PC-9 (cell line): ENCODE data around the gene GALNT7. TPM values are rescaled to one million over a fixed set of nuclear protein-coding genes. Genes with fewer than 3 reads are reported as not detected.

Experiments
- BruUV-seq: library from RNA; stranded (reverse); fragments of 400-500 nt; replicated peaks from 2 replicates; lab custom pipeline; 2021; lab: Mats Ljungman, UMichigan
- CTCF ChIA-PET: fragments of 300-600 bp; sonication (Branson Sonifier 250); formaldehyde crosslinking; loops from one replicate; lab custom pipeline; 2022; ENCODE audit warnings: antibody characterized with exemption; lab: Charles Lee
- POLR2A ChIA-PET: fragments of 300-600 bp; sonication (Branson Sonifier 250); formaldehyde crosslinking; loops from one replicate; lab custom pipeline; 2022; ENCODE audit warnings: antibody characterized with exemption; ENCODE audit not compliant: unreplicated experiment; lab: Charles Lee
- DNase-seq, 2 experiments: peaks; one replicate each; pipeline versions ENCODE4 v3.0.0 to v3.0.0-alpha.2; 2015 to 2022; ENCODE audit warnings: mixed read lengths in 1 of 2
- H2AFZ ChIP-seq: fragments of 200-600 bp; sonication (generic); 2 replicates; pipeline ENCODE4 v1.8.1; 2017; ENCODE audit warnings: antibody characterized with exemption
- H3F3A ChIP-seq: fragments of 200-600 bp; sonication (generic); 2 replicates; pipeline ENCODE4 v1.8.1; 2017; ENCODE audit warnings: antibody characterized with exemption, mild to moderate bottlenecking, low read depth; ENCODE audit not compliant: insufficient read depth
- H3K27ac ChIP-seq: fragments of 200-600 bp; sonication (generic); 2 replicates; pipeline ENCODE4 v1.6.1; 2016; ENCODE audit warnings: mixed run types
- H3K27me3 ChIP-seq: fragments of 200-600 bp; sonication (generic); 2 replicates; pipeline ENCODE4 v1.6.1; 2016; ENCODE audit warnings: low read depth, mixed run types; ENCODE audit not compliant: insufficient read depth
- H3K36me3 ChIP-seq: fragments of 200-600 bp; sonication (generic); 2 replicates; pipeline ENCODE4 v1.6.1; 2016; ENCODE audit warnings: low read depth, mixed run types
- H3K4me1 ChIP-seq: fragments of 200-600 bp; sonication (generic); replicated peaks from 2 replicates; pipeline ENCODE4 v1.6.1; 2016; ENCODE audit warnings: mixed run types; ENCODE audit not compliant: insufficient read depth
- H3K4me2 ChIP-seq: fragments of 200-600 bp; sonication (generic); 2 replicates; pipeline ENCODE4 v1.6.1; 2017; ENCODE audit warnings: mixed run types
- H3K4me3 ChIP-seq: fragments of 200-600 bp; sonication (generic); 2 replicates; pipeline ENCODE4 v1.6.1; 2016; ENCODE audit warnings: mixed run types
- H3K79me2 ChIP-seq: fragments of 200-600 bp; sonication (generic); 2 replicates; pipeline ENCODE4 v1.6.1; 2017; ENCODE audit warnings: low read depth, mixed run types
- H3K9me2 ChIP-seq: fragments of 200-600 bp; sonication (generic); 2 replicates; pipeline ENCODE4 v1.8.1; 2017; ENCODE audit warnings: mild to moderate bottlenecking; ENCODE audit not compliant: insufficient read depth
- H3K9me3 ChIP-seq: fragments of 200-600 bp; sonication (generic); 2 replicates; pipeline ENCODE4 v1.8.1; 2016; ENCODE audit warnings: low read depth; ENCODE audit not compliant: insufficient read depth
- H4K20me1 ChIP-seq: fragments of 200-600 bp; sonication (generic); 2 replicates; pipeline ENCODE4 v1.8.1; 2017; ENCODE audit not compliant: insufficient read depth
- CTCF ChIP-seq: fragments of 200-600 bp; sonication (generic); conservative IDR thresholded peaks from 2 replicates; pipeline ENCODE4 v1.6.1; 2017; ENCODE audit warnings: mixed run types, antibody characterized with exemption, mild to moderate bottlenecking, moderate library complexity
- EZH2 ChIP-seq: fragments of 200-600 bp; sonication (generic); IDR thresholded peaks from 2 replicates; pipeline ENCODE4 v1.8.0; 2017; ENCODE audit warnings: antibody characterized with exemption, low read depth
- intact Hi-C: fragments of 100-400 bp; cut with micrococcal nuclease; formaldehyde crosslinking; loops from one replicate; pipeline ENCODE4 v1.10.0; 2022; ENCODE audit not compliant: unreplicated experiment
- total RNA-seq: library from RNA; stranded (reverse); gene quantifications from 2 replicates; pipeline ENCODE4 v1.2.3, GENCODE V29; 2021

Gene GALNT7
- total RNA-seq, 1 experiment from 2014 or later: 57.2 TPM

GRCh38 chr4:173318648-173319211 is 150.1 kb downstream of the GALNT7 start:
- POLR2A ChIA-PET: interaction anchor here (0.7 kb wide), 1 partner anchor 67 kb away, joined by 3 read pairs; no protein-coding TSS in a partner anchor
- Histone ChIP-seq H3K27ac (no peak overlapping the region), H3K27me3 (no peaks in the 10 kb centered on the region), H3K79me2 (no peaks in the 10 kb centered on the region), H3K36me3 (0 out of 2 replicates have a peak, but pooled peaks cover 4% of the 10 kb centered on the region), H3K9me2 (no peaks in the 10 kb centered on the region), H3K4me1 (no peaks in the 10 kb centered on the region), H2AFZ (no peak overlapping the region), H3K4me2 (no peak overlapping the region), H4K20me1 (no peaks in the 10 kb centered on the region), H3F3A (peaks cover 5% of the 10 kb centered on the region; the same call in 1 of the 2 replicates), H3K9me3 (no peaks in the 10 kb centered on the region), H3K4me3 (no peak overlapping the region)
- intact Hi-C loops: loop anchor here (1.0 to 5.0 kb wide), 2 partner anchors 99 to 306 kb away; no protein-coding TSS in a partner anchor
- CTCF ChIA-PET: interaction anchor here (1.0 to 1.5 kb wide), 5 partner anchors 17 to 305 kb away, joined by 3 to 9 read pairs (median 4); no protein-coding TSS in a partner anchor
- DNase-seq: no peak
- no TSS peak for BruUV-seq
- TF ChIP-seq CTCF (peak; percentile 66), EZH2 (no peak)

GRCh38 chr4:173319696-173320095 is 151.1 kb downstream of the GALNT7 start:
- ChIA-PET CTCF (interaction anchor here (0.6 to 1.4 kb wide), 3 partner anchors 18 to 102 kb away, joined by 3 to 9 read pairs (median 4); no protein-coding TSS in a partner anchor), POLR2A (interaction anchor here (0.5 kb wide), 1 partner anchor 43 kb away, joined by 5 read pairs; no protein-coding TSS in a partner anchor)
- no peak for TF ChIP-seq CTCF
- no peak for TF ChIP-seq EZH2
- Histone ChIP-seq H3K27ac (no peak overlapping the region), H3K27me3 (no peaks in the 10 kb centered on the region), H3K4me2 (no peak overlapping the region), H2AFZ (no peak overlapping the region), H4K20me1 (no peaks in the 10 kb centered on the region), H3K9me3 (no peaks in the 10 kb centered on the region), H3K4me3 (no peak overlapping the region), H3K9me2 (no peaks in the 10 kb centered on the region), H3K4me1 (no peaks in the 10 kb centered on the region), H3F3A (peaks cover 5% of the 10 kb centered on the region; the same call in 1 of the 2 replicates), H3K36me3 (0 out of 2 replicates have a peak, but pooled peaks cover 4% of the 10 kb centered on the region), H3K79me2 (no peaks in the 10 kb centered on the region)
- intact Hi-C loops: loop anchor here (1.0 to 5.0 kb wide), 2 partner anchors 98 to 307 kb away; no protein-coding TSS in a partner anchor
- no peak for DNase-seq
- no TSS peak for BruUV-seq

- Histone ChIP-seq H2AFZ (no peak overlapping the region), H4K20me1 (no peaks in the 10 kb centered on the region), H3K79me2 (no peaks in the 10 kb centered on the region), H3K9me2 (no peaks in the 10 kb centered on the region), H3K4me2 (no peak overlapping the region), H3F3A (peaks cover 17% of the 10 kb centered on the region; the same call in 1 of the 2 replicates), H3K27me3 (no peaks in the 10 kb centered on the region), H3K4me1 (no peaks in the 10 kb centered on the region), H3K4me3 (no peak overlapping the region), H3K27ac (no peak overlapping the region), H3K36me3 (no peaks in the 10 kb centered on the region), H3K9me3 (no peaks in the 10 kb centered on the region)
- no peak for TF ChIP-seq EZH2
- no peak for TF ChIP-seq CTCF
- DNase-seq: no peak
- no TSS peak for BruUV-seq
- ChIA-PET POLR2A (no interaction called here), CTCF (no interaction called here)
- intact Hi-C loops: no loop called here
These were observed 156.6 kb downstream of the GALNT7 start for GRCh38 chr4:173325007-173325736.
